ENCODE data around the gene CDH12. TPM values are rescaled to one million over a fixed set of nuclear protein-coding genes. Genes with fewer than 3 reads are reported as not detected.

The CDH12 gene
- total RNA-seq, 1 experiment from 2014 or later = not detected

DNA sequence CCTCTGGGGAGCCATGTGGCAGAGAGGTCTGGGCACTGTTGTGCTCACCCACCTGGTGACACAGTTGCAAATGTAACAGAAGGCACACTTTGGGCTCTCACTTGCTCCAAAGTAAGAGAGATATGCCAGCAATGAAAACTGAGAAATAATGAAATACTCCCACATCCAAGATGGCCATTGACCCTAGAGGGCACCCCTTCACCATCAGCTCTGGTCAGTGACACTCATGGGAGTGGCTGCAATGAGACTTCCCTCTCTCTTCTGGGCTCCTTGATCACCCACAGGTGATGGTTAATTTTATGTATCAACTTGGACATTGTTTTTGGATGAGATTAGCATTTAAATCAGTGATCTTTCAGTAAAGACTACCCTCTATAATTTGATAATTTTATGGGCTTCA is 248.4 kb downstream of the CDH12 start:
- Mint-ChIP-seq H3K36me3 (ENCODE audit: insufficient read depth in 1 of 3, low read depth in 3 of 3) (peaks cover 6 to 21% (median 10%) of the 10 kb centered on the region in 3 experiments), H3K27me3 (ENCODE audit: low read depth) (peaks cover 12% of the 10 kb centered on the region), H3K4me1 (no peaks in the 10 kb centered on the region), H3K9me3 (peaks cover 23 to 27% of the 10 kb centered on the region in 2 experiments), H3K27ac (no peak overlapping the region), H3K4me3 (no peak overlapping the region)
- no peak overlapping the region for H2BK120ac ChIP-seq (ENCODE audit: low read depth, low read length, poor library complexity, severe bottlenecking)
- no peak overlapping the region for H3K9ac ChIP-seq (ENCODE audit: extremely low read depth, insufficient read length, low read length)
- H3K79me1 ChIP-seq (ENCODE audit: insufficient read depth, low read depth, low read length, poor library complexity, severe bottlenecking) = no peaks in the 10 kb centered on the region
- no peak overlapping the region for H2BK15ac ChIP-seq (ENCODE audit: low read depth, low read length)
- no peak overlapping the region for H3K56ac ChIP-seq (ENCODE audit: insufficient read length, low read depth, low read length)
- H3K18ac ChIP-seq (ENCODE audit: insufficient read length, low read depth, low read length) = no peak overlapping the region
- no peaks in the 10 kb centered on the region for H3K27me3 ChIP-seq (ENCODE audit: insufficient read depth, low read length)
- TF ChIP-seq, protein P1, sequence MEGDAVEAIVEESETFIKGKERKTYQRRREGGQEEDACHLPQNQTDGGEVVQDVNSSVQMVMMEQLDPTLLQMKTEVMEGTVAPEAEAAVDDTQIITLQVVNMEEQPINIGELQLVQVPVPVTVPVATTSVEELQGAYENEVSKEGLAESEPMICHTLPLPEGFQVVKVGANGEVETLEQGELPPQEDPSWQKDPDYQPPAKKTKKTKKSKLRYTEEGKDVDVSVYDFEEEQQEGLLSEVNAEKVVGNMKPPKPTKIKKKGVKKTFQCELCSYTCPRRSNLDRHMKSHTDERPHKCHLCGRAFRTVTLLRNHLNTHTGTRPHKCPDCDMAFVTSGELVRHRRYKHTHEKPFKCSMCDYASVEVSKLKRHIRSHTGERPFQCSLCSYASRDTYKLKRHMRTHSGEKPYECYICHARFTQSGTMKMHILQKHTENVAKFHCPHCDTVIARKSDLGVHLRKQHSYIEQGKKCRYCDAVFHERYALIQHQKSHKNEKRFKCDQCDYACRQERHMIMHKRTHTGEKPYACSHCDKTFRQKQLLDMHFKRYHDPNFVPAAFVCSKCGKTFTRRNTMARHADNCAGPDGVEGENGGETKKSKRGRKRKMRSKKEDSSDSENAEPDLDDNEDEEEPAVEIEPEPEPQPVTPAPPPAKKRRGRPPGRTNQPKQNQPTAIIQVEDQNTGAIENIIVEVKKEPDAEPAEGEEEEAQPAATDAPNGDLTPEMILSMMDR (conservative IDR thresholded peaks at IDR 0.05) = peak; percentile 16; the same call in 1 of the 3 replicates
- no peak overlapping the region for H3T11ph ChIP-seq (ENCODE audit: low read length)
- H2BK5ac ChIP-seq (ENCODE audit: insufficient read length, low read length) = no peak overlapping the region
- H2BK12ac ChIP-seq (ENCODE audit: insufficient read length, low read depth, low read length) = no peak overlapping the region
- H4K5ac ChIP-seq (ENCODE audit: insufficient read length, low read depth, low read length) = no peak overlapping the region
- no peaks in the 10 kb centered on the region for H4K20me1 ChIP-seq (ENCODE audit: control insufficient read depth, insufficient read depth, insufficient read length)
- H3K23ac ChIP-seq (ENCODE audit: insufficient read length, low read depth, low read length) = no peak overlapping the region
- peaks cover 17% of the 10 kb centered on the region for H3K9me3 ChIP-seq (ENCODE audit: control insufficient read depth, low read depth, low read length)
- H3K79me2 ChIP-seq (ENCODE audit: insufficient read depth, low read length) = no peaks in the 10 kb centered on the region
- H2BK20ac ChIP-seq (ENCODE audit: low read depth, low read length, poor library complexity, severe bottlenecking) = no peak overlapping the region
- H3K14ac ChIP-seq (ENCODE audit: insufficient read depth, low read length) = no peak overlapping the region
- H3K4me1 ChIP-seq (ENCODE audit: insufficient read depth, low read length) = no peaks in the 10 kb centered on the region
- H3K4me2 ChIP-seq (ENCODE audit: insufficient read depth, insufficient read length, low read length) = no peak overlapping the region
- H4K8ac ChIP-seq (replicated peaks; ENCODE audit: insufficient read length, low read depth, low read length) = no peak overlapping the region
- H2AFZ ChIP-seq (ENCODE audit: low read length) = no peak overlapping the region
- no peaks in the 10 kb centered on the region for H3K23me2 ChIP-seq (ENCODE audit: insufficient read length, low read depth, low read length, poor library complexity, severe bottlenecking)
- H4K91ac ChIP-seq (ENCODE audit: insufficient read length, low read depth, low read length) = no peak overlapping the region
- no peak overlapping the region for H3K4ac ChIP-seq (ENCODE audit: low read depth, low read length)
- no peak for DNase-seq
- H3K27ac ChIP-seq (ENCODE audit: insufficient read length, low read depth, low read length) = no peak overlapping the region
- H2AK5ac ChIP-seq (ENCODE audit: insufficient read length, low read length) = no peak overlapping the region
